Neural progenitor cell (in vitro differentiated cells): ENCODE data around the gene ZNF536.

Experiments
- EZH2 ChIP-seq: fragments of 200-600 bp; sonication (generic); IDR thresholded peaks from 2 replicates; pipeline ENCODE4 v1.6.1; 2017; ENCODE audit warnings: antibody characterized with exemption, mild to moderate bottlenecking, moderate library complexity
- EZH2phosphoT487 ChIP-seq: fragments of 200-600 bp; sonication (generic); IDR thresholded peaks from 2 replicates; pipeline ENCODE4 v1.6.1; 2017; ENCODE audit warnings: antibody characterized with exemption
- TF ChIP-seq, protein P1 (sequence below): fragments of 200-600 bp; sonication (generic); IDR thresholded peaks from 2 replicates; pipeline ENCODE4 v1.5.1; 2017; ENCODE audit warnings: antibody characterized with exemption, mild to moderate bottlenecking

DNA sequence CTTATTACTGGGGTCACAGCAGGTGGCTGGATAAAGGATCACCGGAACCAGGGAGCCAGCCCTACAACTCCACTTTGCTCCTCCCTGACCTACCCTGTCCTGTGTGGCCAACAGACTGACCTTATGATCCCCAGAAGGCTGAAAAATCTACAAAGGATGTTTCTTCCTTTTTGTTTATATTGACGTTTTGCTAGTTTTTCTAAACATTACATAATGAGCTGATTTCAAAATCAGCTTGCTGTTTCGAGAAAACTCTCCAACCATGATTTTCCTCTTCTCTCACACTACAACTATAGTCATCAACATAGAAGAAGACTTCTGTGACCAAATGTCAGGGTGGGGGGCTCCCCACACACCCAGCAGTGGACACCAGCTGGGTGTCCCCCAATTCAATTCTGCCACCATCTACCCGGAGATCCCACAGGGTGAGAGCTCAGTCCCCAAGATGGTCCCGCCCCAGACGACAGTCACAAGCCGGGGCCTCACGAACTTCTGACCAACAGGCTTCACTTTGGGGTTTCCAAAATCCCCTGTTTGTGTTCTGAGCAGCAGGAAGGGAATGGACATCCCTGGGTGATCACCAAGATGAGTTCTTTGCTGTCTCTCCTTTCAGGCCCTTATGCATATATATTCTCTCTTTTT is 35.0 kb downstream of the ZNF536 start:
- TF ChIP-seq, protein P1, sequence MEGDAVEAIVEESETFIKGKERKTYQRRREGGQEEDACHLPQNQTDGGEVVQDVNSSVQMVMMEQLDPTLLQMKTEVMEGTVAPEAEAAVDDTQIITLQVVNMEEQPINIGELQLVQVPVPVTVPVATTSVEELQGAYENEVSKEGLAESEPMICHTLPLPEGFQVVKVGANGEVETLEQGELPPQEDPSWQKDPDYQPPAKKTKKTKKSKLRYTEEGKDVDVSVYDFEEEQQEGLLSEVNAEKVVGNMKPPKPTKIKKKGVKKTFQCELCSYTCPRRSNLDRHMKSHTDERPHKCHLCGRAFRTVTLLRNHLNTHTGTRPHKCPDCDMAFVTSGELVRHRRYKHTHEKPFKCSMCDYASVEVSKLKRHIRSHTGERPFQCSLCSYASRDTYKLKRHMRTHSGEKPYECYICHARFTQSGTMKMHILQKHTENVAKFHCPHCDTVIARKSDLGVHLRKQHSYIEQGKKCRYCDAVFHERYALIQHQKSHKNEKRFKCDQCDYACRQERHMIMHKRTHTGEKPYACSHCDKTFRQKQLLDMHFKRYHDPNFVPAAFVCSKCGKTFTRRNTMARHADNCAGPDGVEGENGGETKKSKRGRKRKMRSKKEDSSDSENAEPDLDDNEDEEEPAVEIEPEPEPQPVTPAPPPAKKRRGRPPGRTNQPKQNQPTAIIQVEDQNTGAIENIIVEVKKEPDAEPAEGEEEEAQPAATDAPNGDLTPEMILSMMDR: no peak
- no peak for TF ChIP-seq EZH2
- TF ChIP-seq EZH2phosphoT487: no peak
